HUES64 (cell line): ENCODE results near the gene CYP2A6.
"Not testable (repeated sequence)": the region's sequence is repeated elsewhere in the genome, so short reads cannot be mapped to it uniquely, and the experiment has no call there.

Source experiments
- H3K27ac ChIP-seq: 2 replicates; pipeline ENCODE4 v1.7.0; 2013; ENCODE audit warnings: low read depth, low read length, inconsistent platforms
- H3K27me3 ChIP-seq: 2 replicates; pipeline ENCODE4 v1.6.1; 2013; ENCODE audit warnings: mild to moderate bottlenecking, low read length; ENCODE audit not compliant: insufficient read depth
- H3K36me3 ChIP-seq: 2 replicates; pipeline ENCODE4 v1.6.1; 2013; ENCODE audit warnings: mild to moderate bottlenecking, low read length; ENCODE audit not compliant: insufficient read depth
- H3K4me1 ChIP-seq: 2 replicates; pipeline ENCODE4 v1.6.1; 2013; ENCODE audit warnings: mild to moderate bottlenecking, low read length, moderate library complexity; ENCODE audit not compliant: insufficient read depth
- H3K4me3 ChIP-seq: 2 replicates; pipeline ENCODE4 v1.5.1; 2013; ENCODE audit warnings: mild to moderate bottlenecking, low read length, moderate library complexity
- H3K9ac ChIP-seq: 2 replicates; pipeline ENCODE4 v1.6.1; 2013; ENCODE audit warnings: mild to moderate bottlenecking, low read depth, low read length
- H3K9me3 ChIP-seq: 2 replicates; pipeline ENCODE4 v1.6.1; 2013; ENCODE audit warnings: low read depth, low read length; ENCODE audit not compliant: insufficient read depth
- WGBS: fragments of 150-250, 120-280 bp; methylation state at CpG from one replicate; pipeline ENCODE4 v1.1.7; 2013; ENCODE audit warnings: missing lambda C conversion rate; 5-methylcytosine and 5-hydroxymethylcytosine counted together

The CYP2A6 gene

GRCh38 chr19:40826699-40827385 is 23.4 kb downstream of the CYP2A6 start:
- H3K9ac ChIP-seq, H3K27me3 ChIP-seq, H3K4me1 ChIP-seq, H3K4me3 ChIP-seq, H3K36me3 ChIP-seq, H3K27ac ChIP-seq, H3K9me3 ChIP-seq: not testable (repeated sequence)
- WGBS, result 94% methylated on average over 29 of the region's 29 CpGs

- H3K4me3 ChIP-seq, H3K36me3 ChIP-seq, H3K27me3 ChIP-seq, H3K9me3 ChIP-seq, H3K27ac ChIP-seq, H3K9ac ChIP-seq, H3K4me1 ChIP-seq: not testable (repeated sequence)
- WGBS, result 92% methylated on average over 9 of the region's 14 CpGs
Measured at GRCh38 chr19:40826312-40826698, 23.9 kb downstream of the CYP2A6 start.

- not testable (repeated sequence) for H3K4me1 ChIP-seq, H3K9ac ChIP-seq, H3K36me3 ChIP-seq, H3K27ac ChIP-seq, H3K4me3 ChIP-seq, H3K27me3 ChIP-seq, H3K9me3 ChIP-seq
- WGBS, result 100% methylated on average over 3 of the region's 6 CpGs
Measured at GRCh38 chr19:40825460-40826095, 24.7 kb downstream of the CYP2A6 start.

GRCh38 chr19:40824916-40825315 is 25.3 kb downstream of the CYP2A6 start:
- H3K9me3 ChIP-seq, H3K36me3 ChIP-seq, H3K9ac ChIP-seq, H3K4me3 ChIP-seq, H3K27me3 ChIP-seq, H3K27ac ChIP-seq, H3K4me1 ChIP-seq: not testable (repeated sequence)
- 94% methylated on average over 14 of the region's 16 CpGs for WGBS

GRCh38 chr19:40822704-40823553 is 27.3 kb downstream of the CYP2A6 start:
- not testable (repeated sequence) for H3K9me3 ChIP-seq, H3K4me1 ChIP-seq, H3K9ac ChIP-seq, H3K4me3 ChIP-seq, H3K27me3 ChIP-seq, H3K36me3 ChIP-seq, H3K27ac ChIP-seq
- 87% methylated on average over 9 of the region's 9 CpGs for WGBS

GRCh38 chr19:40822161-40822560 is 28.1 kb downstream of the CYP2A6 start:
- peaks cover 6% of the 10 kb centered on the region; the same call in 1 of the 2 replicates for H3K4me1 ChIP-seq
- no peaks in the 10 kb centered on the region for H3K9me3 ChIP-seq
- 94% methylated on average over 22 of the region's 22 CpGs for WGBS
- H3K9ac ChIP-seq, result no peak overlapping the region
- H3K27ac ChIP-seq, result no peak overlapping the region
- no peak overlapping the region for H3K4me3 ChIP-seq
- no peaks in the 10 kb centered on the region; the same call in 1 of the 2 replicates for H3K27me3 ChIP-seq
- H3K36me3 ChIP-seq, result no peaks in the 10 kb centered on the region

- H3K27me3 ChIP-seq, H3K9me3 ChIP-seq, H3K27ac ChIP-seq, H3K36me3 ChIP-seq, H3K4me3 ChIP-seq, H3K4me1 ChIP-seq, H3K9ac ChIP-seq: not testable (repeated sequence)
- WGBS, result 48% methylated on average over 5 of the region's 6 CpGs
Measured at GRCh38 chr19:40819479-40820234, 30.6 kb downstream of the CYP2A6 start.

GRCh38 chr19:40818480-40819399 is 31.5 kb downstream of the CYP2A6 start:
- H3K36me3 ChIP-seq, H3K27me3 ChIP-seq, H3K27ac ChIP-seq, H3K9ac ChIP-seq, H3K4me1 ChIP-seq, H3K9me3 ChIP-seq: not testable (repeated sequence)
- WGBS, result 34% methylated on average over 27 of the region's 36 CpGs
- peak overlapping the region; percentile 27; the same call in 1 of the 2 replicates for H3K4me3 ChIP-seq

GRCh38 chr19:40815223-40815622 is 35.0 kb downstream of the CYP2A6 start:
- WGBS, result 77% methylated on average over 4 of the region's 4 CpGs
- Histone ChIP-seq H3K4me3 (no peak overlapping the region), H3K4me1 (peaks cover 6% of the 10 kb centered on the region; the same call in 1 of the 2 replicates), H3K27ac (no peak overlapping the region), H3K36me3 (no peaks in the 10 kb centered on the region), H3K27me3 (peaks cover 17% of the 10 kb centered on the region), H3K9me3 (no peaks in the 10 kb centered on the region), H3K9ac (no peak overlapping the region)

GRCh38 chr19:40813182-40813581 is 37.1 kb downstream of the CYP2A6 start:
- H3K27ac ChIP-seq, result no peak overlapping the region
- no peak overlapping the region for H3K4me3 ChIP-seq
- H3K9me3 ChIP-seq, result no peaks in the 10 kb centered on the region
- peaks cover 11% of the 10 kb centered on the region for H3K36me3 ChIP-seq
- peaks cover 9% of the 10 kb centered on the region for H3K4me1 ChIP-seq
- no peak overlapping the region for H3K9ac ChIP-seq
- H3K27me3 ChIP-seq, result peaks cover 17% of the 10 kb centered on the region
- 73% methylated on average over 2 of the region's 4 CpGs for WGBS
